ENCODE results near the gene PARD3B.

DNA sequence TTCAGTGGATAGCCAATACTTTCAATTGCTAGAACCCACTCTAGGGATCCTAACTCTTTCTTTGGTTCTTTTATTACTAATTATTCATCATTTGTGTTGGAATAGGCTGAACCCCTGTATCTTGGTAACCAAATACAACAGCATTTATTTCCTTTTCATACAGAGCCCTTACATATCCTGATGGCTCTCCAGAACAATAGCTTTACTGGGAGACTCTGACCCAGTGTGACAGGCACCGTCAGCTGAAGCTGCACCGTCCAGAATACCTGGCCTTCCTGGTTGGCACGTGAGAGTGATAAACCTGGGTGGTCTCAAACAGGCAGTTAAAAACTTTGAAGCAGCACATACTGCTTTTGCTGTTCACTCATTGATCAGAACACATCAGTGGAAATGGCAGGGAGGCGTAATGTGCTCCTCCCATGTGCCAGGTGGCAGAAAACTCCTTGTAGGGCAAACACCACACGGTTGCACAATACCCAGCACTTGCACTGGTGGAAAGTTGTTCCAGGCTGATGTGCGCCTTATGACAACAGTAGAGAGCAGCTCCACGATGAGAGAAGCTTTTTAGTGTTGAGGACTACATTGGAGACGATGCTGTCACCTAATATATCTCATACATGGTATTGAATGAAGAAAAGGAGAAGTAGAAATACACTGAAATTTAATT, 456.2 kb downstream of the PARD3B start:
- TF ChIP-seq CTCF (conservative IDR thresholded peaks at IDR 0.05; ENCODE audit: low read depth, low read length) (no peak), EZH2 (IDR thresholded peaks at IDR 0.05; ENCODE audit: low read length, unreplicated experiment) (no peak)

Measured in PC-3 (cell line).